C4-2B (cell line): ENCODE results near the gene TMEM87B.

Experiments used
- H3K27ac ChIP-seq: fragments of 450-650 bp; 2 replicates; pipeline ENCODE4 v1.5.1; 2017
- ZFX ChIP-seq: fragments of 450-650 bp; IDR thresholded peaks from 2 replicates; pipeline ENCODE4 v1.6.1; 2017
- TF ChIP-seq, protein P1 (sequence below): fragments of 450-650 bp; conservative IDR thresholded peaks from 2 replicates; pipeline ENCODE4 v1.5.1; 2017; ENCODE audit warnings: mild to moderate bottlenecking

Gene TMEM87B

DNA sequence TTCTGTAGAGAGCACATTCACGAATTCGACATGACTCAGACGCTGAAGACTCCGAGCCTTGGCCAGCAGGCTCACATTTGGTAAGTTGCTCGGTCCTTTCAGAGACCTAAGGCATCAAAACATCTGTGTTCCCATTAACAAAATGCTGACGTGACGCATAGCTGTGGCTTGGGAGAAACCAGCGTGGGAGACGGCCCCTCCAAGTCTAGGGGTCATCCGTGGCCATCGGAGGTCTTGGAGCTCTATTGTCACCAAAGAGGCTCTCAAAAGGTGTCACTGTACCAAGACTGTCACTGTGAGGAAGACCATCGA, 98.1 kb downstream of the TMEM87B start:
- H3K27ac ChIP-seq: no peak overlapping the region
- TF ChIP-seq, protein P1, sequence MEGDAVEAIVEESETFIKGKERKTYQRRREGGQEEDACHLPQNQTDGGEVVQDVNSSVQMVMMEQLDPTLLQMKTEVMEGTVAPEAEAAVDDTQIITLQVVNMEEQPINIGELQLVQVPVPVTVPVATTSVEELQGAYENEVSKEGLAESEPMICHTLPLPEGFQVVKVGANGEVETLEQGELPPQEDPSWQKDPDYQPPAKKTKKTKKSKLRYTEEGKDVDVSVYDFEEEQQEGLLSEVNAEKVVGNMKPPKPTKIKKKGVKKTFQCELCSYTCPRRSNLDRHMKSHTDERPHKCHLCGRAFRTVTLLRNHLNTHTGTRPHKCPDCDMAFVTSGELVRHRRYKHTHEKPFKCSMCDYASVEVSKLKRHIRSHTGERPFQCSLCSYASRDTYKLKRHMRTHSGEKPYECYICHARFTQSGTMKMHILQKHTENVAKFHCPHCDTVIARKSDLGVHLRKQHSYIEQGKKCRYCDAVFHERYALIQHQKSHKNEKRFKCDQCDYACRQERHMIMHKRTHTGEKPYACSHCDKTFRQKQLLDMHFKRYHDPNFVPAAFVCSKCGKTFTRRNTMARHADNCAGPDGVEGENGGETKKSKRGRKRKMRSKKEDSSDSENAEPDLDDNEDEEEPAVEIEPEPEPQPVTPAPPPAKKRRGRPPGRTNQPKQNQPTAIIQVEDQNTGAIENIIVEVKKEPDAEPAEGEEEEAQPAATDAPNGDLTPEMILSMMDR: no peak
- no peak for TF ChIP-seq ZFX

DNA sequence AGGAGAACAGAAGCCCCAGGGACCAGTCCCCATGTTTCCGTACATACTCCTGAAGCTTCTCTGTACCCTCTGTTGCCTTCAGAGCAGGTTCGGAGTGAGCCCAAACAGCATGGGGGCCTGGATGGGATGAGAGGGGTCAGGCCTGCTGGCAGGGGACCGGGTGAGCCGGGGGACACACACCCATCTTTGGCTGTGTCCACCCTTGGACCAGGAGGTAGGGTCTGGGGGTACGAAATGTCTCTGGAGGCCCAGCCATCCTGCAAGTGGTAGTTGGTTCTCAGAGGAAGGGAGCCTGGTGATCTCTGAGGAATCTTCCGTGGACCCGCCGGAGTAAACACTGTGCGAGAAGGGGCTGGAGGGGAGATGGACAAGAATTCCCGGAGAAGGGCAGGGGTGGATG, 98.4 kb downstream of the TMEM87B start:
- TF ChIP-seq, protein P1: no peak
- no peak for TF ChIP-seq ZFX
- H3K27ac ChIP-seq: no peak overlapping the region

DNA sequence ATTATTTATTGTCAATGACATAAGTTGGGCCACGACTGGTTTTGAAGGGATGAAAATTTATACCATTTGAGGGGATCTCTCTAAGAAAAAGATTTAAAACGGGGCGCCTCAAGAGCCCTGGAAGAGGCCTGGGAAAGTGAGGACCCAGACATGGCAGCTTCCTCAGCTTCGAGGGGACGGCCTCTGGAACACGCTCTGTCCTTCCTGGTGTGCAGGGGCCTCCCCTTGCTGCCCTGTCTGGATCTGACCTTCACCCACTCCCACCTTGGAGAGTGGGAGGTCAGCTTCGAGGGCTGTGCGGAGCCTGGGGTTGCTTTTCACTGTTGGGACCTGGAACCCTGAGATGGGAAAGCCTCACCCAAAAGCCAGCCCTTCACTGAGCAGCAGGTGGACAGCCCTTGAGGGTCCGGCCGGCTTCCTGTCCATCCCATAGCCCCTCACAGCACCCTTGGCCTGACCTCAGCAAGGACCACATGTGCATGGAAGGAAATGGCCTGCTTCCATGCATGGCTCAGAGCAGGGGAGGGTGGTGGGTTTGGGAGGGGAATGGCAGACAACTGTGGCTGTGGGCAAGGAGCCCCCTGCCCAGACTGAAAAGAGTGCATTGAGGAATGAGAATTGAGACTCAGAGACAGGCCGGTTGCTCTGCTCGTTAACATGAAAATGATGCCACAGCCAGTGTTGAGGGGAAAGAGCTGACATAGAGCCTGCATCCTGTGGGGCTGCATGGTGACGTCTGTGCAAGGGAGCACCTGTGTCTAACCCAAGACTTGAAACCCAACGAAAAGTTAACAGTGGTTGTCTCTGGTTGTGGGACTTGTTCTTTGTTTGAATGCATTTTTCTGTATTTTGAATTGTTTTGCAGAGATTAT, 99.4 kb downstream of the TMEM87B start:
- no peak for TF ChIP-seq ZFX
- TF ChIP-seq, protein P1: no peak
- no peak overlapping the region for H3K27ac ChIP-seq

DNA sequence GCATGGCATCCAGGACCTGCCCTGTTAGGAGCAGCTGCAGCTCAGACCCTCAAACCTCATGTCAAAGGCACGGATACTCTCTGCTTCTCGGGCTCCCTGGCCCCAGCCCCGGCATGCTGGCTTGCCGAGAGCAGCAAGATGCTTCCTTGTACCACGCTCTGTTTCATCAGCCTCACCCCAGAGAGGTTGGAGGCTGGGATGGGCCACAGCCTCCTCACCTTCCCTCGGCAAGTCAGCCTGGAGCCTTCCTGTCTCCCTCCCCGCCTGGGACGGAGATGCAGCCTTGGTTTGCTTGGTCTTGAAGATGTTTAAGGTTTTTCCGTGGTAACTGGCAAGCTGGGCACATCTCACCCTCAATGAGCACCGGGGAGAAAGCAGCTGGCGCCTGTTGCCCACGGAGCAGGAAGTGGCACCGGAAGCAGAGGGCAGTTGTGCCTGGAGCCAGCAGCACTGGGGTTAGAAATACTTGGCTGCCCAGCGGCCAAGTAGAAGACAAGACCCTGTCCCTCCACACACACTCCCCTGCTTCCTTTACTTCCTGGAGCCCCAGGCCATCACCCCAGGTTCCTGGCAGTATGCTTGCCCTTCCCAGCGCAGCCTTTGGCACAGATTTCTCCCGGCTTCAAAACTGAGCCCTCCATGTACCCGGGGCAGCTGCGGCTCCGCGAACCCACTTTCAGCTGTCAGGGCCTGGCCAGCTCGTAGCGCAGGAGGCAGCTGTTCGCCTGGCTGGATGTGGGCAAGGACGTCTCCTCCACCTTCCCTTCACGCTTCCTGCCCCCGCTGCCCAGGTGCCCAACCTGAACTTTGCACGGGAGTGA, 100.5 kb downstream of the TMEM87B start:
- H3K27ac ChIP-seq: no peak overlapping the region
- TF ChIP-seq ZFX: no peak
- TF ChIP-seq, protein P1: no peak

DNA sequence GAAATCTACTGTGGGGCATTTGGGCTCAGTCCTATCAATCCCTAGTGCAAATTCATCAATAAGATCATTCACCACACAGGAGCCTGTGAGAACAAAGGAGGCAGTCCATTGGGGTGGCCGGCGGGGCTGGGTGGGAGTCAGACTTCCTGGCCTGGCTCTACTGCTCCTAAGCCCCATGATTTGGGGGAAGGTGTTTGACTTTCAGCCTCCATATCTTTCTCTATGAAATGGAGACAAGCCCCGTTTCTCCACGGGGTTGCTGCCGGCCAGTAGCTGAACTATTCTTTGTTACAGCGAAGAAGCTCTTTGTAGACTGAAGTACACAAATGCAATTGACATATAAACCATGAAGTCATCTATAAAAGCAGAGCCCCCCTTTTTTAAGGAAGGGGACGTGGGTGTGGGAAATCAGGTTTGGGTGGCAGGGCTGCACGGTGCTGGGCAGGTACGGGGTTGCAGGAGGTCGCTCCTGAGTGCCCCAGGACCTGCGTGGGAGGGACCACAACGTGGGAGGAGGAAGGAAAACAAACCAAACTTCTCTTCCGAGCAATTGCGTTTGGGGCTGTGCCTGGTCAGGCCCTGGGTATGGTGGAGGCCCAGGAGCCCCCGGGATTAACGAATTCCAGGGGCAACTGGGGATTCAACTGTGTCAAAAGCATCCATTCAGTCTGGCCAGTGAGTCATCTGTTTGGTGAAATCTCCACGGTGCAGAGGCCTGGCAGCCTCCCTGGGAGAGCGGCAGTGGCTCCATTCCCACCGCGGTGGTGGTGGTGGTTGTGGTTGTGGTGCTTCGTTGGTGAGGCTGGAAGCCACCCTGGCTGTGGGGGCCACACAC, 101.3 kb downstream of the TMEM87B start:
- TF ChIP-seq, protein P1: no peak
- TF ChIP-seq ZFX: no peak
- no peak overlapping the region for H3K27ac ChIP-seq

DNA sequence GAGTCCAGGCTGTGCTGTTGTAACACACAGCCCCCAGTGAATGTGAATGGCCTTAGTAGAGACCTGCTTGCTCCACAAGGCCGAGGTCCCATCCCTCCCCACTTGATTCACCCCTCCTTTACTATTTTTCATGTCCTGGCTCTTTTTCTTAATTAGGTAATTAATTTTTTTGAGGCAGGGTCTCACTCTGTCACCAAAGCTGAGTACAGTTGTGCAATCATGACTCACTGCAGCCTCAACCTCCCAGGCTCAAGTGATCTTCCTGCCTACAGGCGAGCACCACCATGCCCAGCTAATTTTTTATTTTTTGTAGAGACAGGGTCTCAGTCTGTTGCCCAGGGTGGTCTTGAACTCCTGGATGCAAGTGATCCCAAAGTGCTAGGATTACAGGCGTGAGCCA, 102.4 kb downstream of the TMEM87B start:
- no peak for TF ChIP-seq ZFX
- TF ChIP-seq, protein P1: no peak
- no peak overlapping the region for H3K27ac ChIP-seq
